Large intestine (tissue), 3 donors: ENCODE results near the gene MYD88. TPM values are rescaled to one million over a fixed set of nuclear protein-coding genes. Genes with fewer than 3 reads are reported as not detected.
A peak's percentile ranks its signal among the peaks of the same experiment; 100 is the strongest.

Experiments used
- DNase-seq, 2 donors: peaks; one replicate each; pipeline versions ENCODE4 v3.0.0 to v3.0.0-alpha.2; 2013
- H3K27ac ChIP-seq: one replicate; pipeline ENCODE4 v1.5.1; 2013; ENCODE audit warnings: low read length
- H3K27me3 ChIP-seq: 2 replicates; pipeline ENCODE4 v1.6.1; 2013; ENCODE audit warnings: low read length; ENCODE audit not compliant: control insufficient read depth, insufficient read depth
- H3K36me3 ChIP-seq: 2 replicates; pipeline ENCODE4 v1.6.1; 2013; ENCODE audit warnings: low read length; ENCODE audit not compliant: control insufficient read depth, insufficient read depth
- H3K4me1 ChIP-seq: one replicate; pipeline ENCODE4 v1.6.1; 2013; ENCODE audit warnings: low read length; ENCODE audit not compliant: control insufficient read depth, insufficient read depth
- H3K4me3 ChIP-seq: one replicate; pipeline ENCODE4 v1.5.1; 2013; ENCODE audit warnings: low read length
- H3K9me3 ChIP-seq: one replicate; pipeline ENCODE4 v1.6.1; 2013; ENCODE audit warnings: mild to moderate bottlenecking, low read depth, low read length, moderate library complexity; ENCODE audit not compliant: control insufficient read depth
- WGBS: methylation state at CpG from one replicate; pipeline ENCODE4 v1.1.5; 2013; ENCODE audit warnings: low lambda C conversion rate; ENCODE audit not compliant: insufficient coverage; 5-methylcytosine and 5-hydroxymethylcytosine counted together
- polyA plus RNA-seq: library from polyadenylated mRNA; unstranded; fragments of 120-200 nt; gene quantifications from one replicate; pipeline ENCODE4 v1.2.1, GENCODE V29; 2013

MYD88 gene
- polyA plus RNA-seq, 1 donor, result 31.0 TPM

GRCh38 chr3:38111696-38112377 is 26.6 kb upstream of the MYD88 start:
- no CpG with 5 or more reads among the region's 16 CpGs for WGBS
- no peak overlapping the region for H3K27ac ChIP-seq
- no peak overlapping the region for H3K4me3 ChIP-seq
- H3K36me3 ChIP-seq, result no peaks in the 10 kb centered on the region
- no peaks in the 10 kb centered on the region for H3K4me1 ChIP-seq
- DNase-seq, result no peak
- H3K9me3 ChIP-seq, result no peaks in the 10 kb centered on the region
- H3K27me3 ChIP-seq, result no peaks in the 10 kb centered on the region

GRCh38 chr3:38112378-38112761 is 26.1 kb upstream of the MYD88 start:
- no peak for DNase-seq
- Histone ChIP-seq H3K4me1 (no peaks in the 10 kb centered on the region), H3K27me3 (no peaks in the 10 kb centered on the region), H3K9me3 (no peaks in the 10 kb centered on the region), H3K36me3 (no peaks in the 10 kb centered on the region), H3K4me3 (no peak overlapping the region), H3K27ac (no peak overlapping the region)
- no CpG with 5 or more reads among the region's 7 CpGs for WGBS

- no peaks in the 10 kb centered on the region for H3K9me3 ChIP-seq
- no peak overlapping the region for H3K27ac ChIP-seq
- no peaks in the 10 kb centered on the region for H3K27me3 ChIP-seq
- no CpG with 5 or more reads among the region's 13 CpGs for WGBS
- H3K4me1 ChIP-seq, result no peaks in the 10 kb centered on the region
- no peak overlapping the region for H3K4me3 ChIP-seq
- H3K36me3 ChIP-seq, result peaks cover 6% of the 10 kb centered on the region
- DNase-seq, result no peak
Observed at GRCh38 chr3:38114052-38114874, 24.2 kb upstream of the MYD88 start.

- no CpG with 5 or more reads among the region's 13 CpGs for WGBS
- no peak overlapping the region for H3K4me3 ChIP-seq
- peaks cover 10% of the 10 kb centered on the region for H3K36me3 ChIP-seq
- no peak overlapping the region for H3K27ac ChIP-seq
- no peaks in the 10 kb centered on the region for H3K27me3 ChIP-seq
- DNase-seq, result no peak
- H3K4me1 ChIP-seq, result no peaks in the 10 kb centered on the region
- no peaks in the 10 kb centered on the region for H3K9me3 ChIP-seq
Observed at GRCh38 chr3:38114875-38115644, 23.4 kb upstream of the MYD88 start.

- H3K4me3 ChIP-seq, result no peak overlapping the region
- peaks cover 17% of the 10 kb centered on the region for H3K36me3 ChIP-seq
- H3K4me1 ChIP-seq, result no peaks in the 10 kb centered on the region
- H3K9me3 ChIP-seq, result no peaks in the 10 kb centered on the region
- H3K27me3 ChIP-seq, result no peaks in the 10 kb centered on the region
- 67% methylated on average over 1 of the region's 9 CpGs for WGBS
- H3K27ac ChIP-seq, result no peak overlapping the region
- DNase-seq, result no peak
Observed at GRCh38 chr3:38115645-38116427, 22.6 kb upstream of the MYD88 start.

GRCh38 chr3:38116471-38117162 is 21.8 kb upstream of the MYD88 start:
- WGBS, result no CpG with 5 or more reads among the region's 12 CpGs
- DNase-seq, result no peak
- Histone ChIP-seq H3K27me3 (no peaks in the 10 kb centered on the region), H3K36me3 (peaks cover 25% of the 10 kb centered on the region), H3K4me3 (no peak overlapping the region), H3K27ac (no peak overlapping the region), H3K9me3 (no peaks in the 10 kb centered on the region), H3K4me1 (no peaks in the 10 kb centered on the region)

GRCh38 chr3:38117163-38117716 is 21.2 kb upstream of the MYD88 start:
- no peaks in the 10 kb centered on the region for H3K4me1 ChIP-seq
- no peaks in the 10 kb centered on the region for H3K9me3 ChIP-seq
- no peak for DNase-seq
- H3K27me3 ChIP-seq, result no peaks in the 10 kb centered on the region
- H3K36me3 ChIP-seq, result peaks cover 31% of the 10 kb centered on the region
- H3K27ac ChIP-seq, result no peak overlapping the region
- no peak overlapping the region for H3K4me3 ChIP-seq
- no CpG with 5 or more reads among the region's 10 CpGs for WGBS

GRCh38 chr3:38117748-38118420 is 20.6 kb upstream of the MYD88 start:
- peaks cover 38% of the 10 kb centered on the region for H3K36me3 ChIP-seq
- H3K4me1 ChIP-seq, result no peaks in the 10 kb centered on the region
- DNase-seq, result peak; percentile 65 to 70
- no peaks in the 10 kb centered on the region for H3K9me3 ChIP-seq
- no peaks in the 10 kb centered on the region for H3K27me3 ChIP-seq
- no peak overlapping the region for H3K4me3 ChIP-seq
- no peak overlapping the region for H3K27ac ChIP-seq
- no CpG with 5 or more reads among the region's 11 CpGs for WGBS
